Uterus (tissue), 4 donors: ENCODE measurements around the gene FAM174B. TPM values are rescaled to one million over a fixed set of nuclear protein-coding genes. Genes with fewer than 3 reads are reported as not detected.

Source experiments
- DNase-seq, 2 donors: peaks; one replicate each; pipeline ENCODE4 v3.0.0-alpha.2; 2019 to 2020
- H3K27ac ChIP-seq, 2 donors: fragments of 200-600 bp; sonication (generic); 1 replicate in 1 of 2; 2 replicates in 1 of 2; pipeline ENCODE4 v1.5.1; 2016 to 2018
- H3K27me3 ChIP-seq, 2 donors: fragments of 200-600 bp; sonication (generic); one replicate each; pipeline ENCODE4 v1.5.1; 2018 to 2019; ENCODE audit warnings: control low read depth in 1 of 2
- H3K36me3 ChIP-seq, 2 donors: fragments of 200-600 bp; sonication (generic); one replicate each; pipeline ENCODE4 v1.5.1; 2019; ENCODE audit warnings: control low read depth in 1 of 2
- H3K4me1 ChIP-seq, 2 donors: fragments of 200-600 bp; sonication (generic); one replicate each; pipeline ENCODE4 v1.5.1; 2018 to 2019; ENCODE audit warnings: control low read depth in 1 of 2
- H3K4me3 ChIP-seq, 2 donors: fragments of 200-600 bp; sonication (generic); 1 replicate in 1 of 2; 2 replicates in 1 of 2; pipeline ENCODE4 v1.5.1; 2018 to 2019; ENCODE audit warnings: mild to moderate bottlenecking in 1 of 2
- H3K9me3 ChIP-seq, 2 donors: fragments of 200-600 bp; sonication (generic); one replicate each; pipeline ENCODE4 v1.5.1; 2019; ENCODE audit warnings: control low read depth in 1 of 2
- CTCF ChIP-seq, 4 experiments: fragments of 200-600 bp in 2 of 4; fragments of 450-650 bp in 2 of 4; sonication (generic) in 2 of 4; IDR thresholded peaks; one replicate each; pipeline ENCODE4 v1.5.1; 2016 to 2019; ENCODE audit warnings: antibody characterized with exemption in 4 of 4, mild to moderate bottlenecking in 2 of 4, moderate library complexity in 1 of 4
- POLR2A ChIP-seq, 2 donors: fragments of 450-650 bp; IDR thresholded peaks; one replicate each; pipeline ENCODE4 v1.6.1; 2016; ENCODE audit warnings: antibody characterized with exemption in 2 of 2, mild to moderate bottlenecking in 1 of 2, moderate library complexity in 1 of 2
- intact Hi-C: fragments of 100-400 bp; cut with DNase I; formaldehyde crosslinking; loops from one replicate; pipeline ENCODE4 v1.15.1; 2023; ENCODE audit warnings: low total_unique reads
- total RNA-seq, 4 donors: library from RNA; depleted of rRNA in 3 of 4; stranded (reverse); fragments of >200 nt in 3 of 4; gene quantifications; one replicate each; pipeline versions ENCODE4 v1.1.0 to v1.2.4, GENCODE V29; 2014 to 2023
- donor health status: DM: yes; HTN: yes; CAD: no.

Gene FAM174B
- total RNA-seq, 4 donors from 2014 or later: 0.51 to 41.8 (median 5.5) TPM

DNA sequence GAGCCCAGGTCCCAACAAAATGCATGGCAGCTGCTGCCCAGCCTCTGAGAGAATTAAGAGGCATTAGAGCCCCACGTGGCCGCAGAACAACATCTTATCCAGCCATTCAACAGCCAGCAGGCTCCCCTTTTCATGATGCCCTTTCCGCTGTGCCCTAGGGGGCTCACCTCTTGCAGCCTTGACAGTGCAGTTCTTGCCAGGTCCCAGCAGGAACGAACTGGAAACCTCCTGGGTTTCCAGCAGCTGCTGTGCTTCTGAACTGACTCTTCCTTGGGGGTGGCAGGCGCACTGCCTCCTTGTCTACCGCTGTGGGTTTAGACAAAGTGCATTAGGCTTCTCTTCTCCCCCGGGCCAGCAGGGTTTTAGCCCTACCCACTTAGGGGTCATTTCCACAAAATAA, 85.2 kb downstream of the FAM174B start:
- Histone ChIP-seq H3K4me3 (no peak overlapping the region), H3K9me3 (no peaks in the 10 kb centered on the region), H3K27ac (no peak overlapping the region), H3K36me3 (no peaks in the 10 kb centered on the region), H3K27me3 (no peaks in the 10 kb centered on the region), H3K4me1 (no peaks in the 10 kb centered on the region)
- DNase-seq: no peak
- TF ChIP-seq CTCF (IDR thresholded peaks at IDR 0.05): no peak
- TF ChIP-seq POLR2A (IDR thresholded peaks at IDR 0.05): no peak
- intact Hi-C loops: no loop called here

DNA sequence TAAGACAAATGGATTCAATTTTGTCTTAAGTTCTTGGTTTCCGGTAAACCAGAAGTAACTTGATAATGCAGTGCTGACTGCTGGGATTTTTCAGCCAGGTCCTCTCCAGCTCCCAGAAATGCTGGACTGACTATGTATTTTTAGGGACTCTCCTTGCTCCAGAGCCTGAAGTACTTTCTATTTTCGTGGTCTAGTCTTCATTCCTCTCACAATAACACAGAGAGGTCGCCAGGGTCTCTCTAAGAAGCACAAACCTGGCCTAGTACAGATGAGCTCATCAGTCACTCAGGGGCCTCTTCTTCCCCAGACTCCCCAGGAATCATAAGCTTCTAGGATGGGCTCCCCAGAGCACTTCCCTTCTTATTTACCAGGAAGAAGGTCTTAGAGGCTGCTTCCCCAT, 85.8 kb downstream of the FAM174B start:
- H3K9me3 ChIP-seq: no peaks in the 10 kb centered on the region
- no peak for DNase-seq
- TF ChIP-seq CTCF (IDR thresholded peaks at IDR 0.05): no peak
- no peaks in the 10 kb centered on the region for H3K27me3 ChIP-seq
- no peaks in the 10 kb centered on the region for H3K4me1 ChIP-seq
- H3K36me3 ChIP-seq: no peaks in the 10 kb centered on the region
- intact Hi-C loops: no loop called here
- H3K27ac ChIP-seq: no peak overlapping the region
- H3K4me3 ChIP-seq: no peak overlapping the region

Other genes starting within 250 kb of the FAM174B start
- 100 to 1,000 TPM in 3 of 4 donors, 10 to 100 TPM in 1; 71.0 to 166 (median 152) TPM for gene CHD2, start 244.5 kb upstream of the FAM174B start, total RNA-seq